K562 (cell line): ENCODE measurements around the gene C1GALT1C1. TPM values are rescaled to one million over a fixed set of nuclear protein-coding genes. Genes with fewer than 3 reads are reported as not detected.
A peak's percentile ranks its signal among the peaks of the same experiment; 100 is the strongest.
"Not testable (repeated sequence)": the region's sequence is repeated elsewhere in the genome, so short reads cannot be mapped to it uniquely, and the experiment has no call there.

Experiments used
- ATAC-seq: fragments of 200-7000 bp; cut with Tn5 transposase; 3 replicates; pipeline ENCODE4 v1.9.1; 2020; ENCODE audit warnings: moderate library complexity
- BruUV-seq: library from RNA; stranded (reverse); fragments of 400-500 nt; replicated peaks from 2 replicates; lab custom pipeline; 2021; lab: Mats Ljungman, UMichigan
- CTCF ChIA-PET: fragments of 300-600 bp; formaldehyde crosslinking; extraction: SDS; loops from one replicate; lab custom pipeline; 2021; ENCODE audit warnings: low intra/inter-chr PET ratio; lab: Yijun Ruan, JAX
- POLR2A ChIA-PET: fragments of 300-600, 350-650 bp; sonication (Branson Sonifier 250); formaldehyde crosslinking; extraction: SDS; loops from one replicate; lab custom pipeline; 2021; ENCODE audit warnings: antibody characterized with exemption, inconsistent platforms; lab: Yijun Ruan, JAX
- DNase-seq, 4 experiments: peaks; one replicate each; pipeline versions ENCODE4 v3.0.0 to v3.0.0-alpha.2; 2011 to 2018; ENCODE audit warnings: low spot score in 3 of 4, mixed read lengths in 3 of 4; ENCODE audit errors: extremely low read depth in 1 of 4
- FAIRE-seq: peaks from 2 replicates; lab custom pipeline; 2011; peaks lifted over from hg19 to GRCh38; lab: Jason Lieb, UNC
- H2AFZ ChIP-seq: 2 replicates; pipeline ENCODE4 v1.6.0; 2011; ENCODE audit warnings: low read depth, low read length, control low read depth, inconsistent platforms
- H3K27ac ChIP-seq: fragments of 200-600 bp; 3 replicates; pipeline ENCODE4 v1.8.0; 2011; ENCODE audit warnings: low read depth, mild to moderate bottlenecking, control low read depth, inconsistent platforms, low read length, moderate library complexity, mixed read lengths; ENCODE audit errors: extremely low read depth
- H3K27me3 ChIP-seq, 2 experiments: fragments of 300-600 bp in 1 of 2; 2 replicates in 1 of 2; 3 replicates in 1 of 2; pipeline versions ENCODE4 v1.6.0 to v1.8.0; 2011; ENCODE audit warnings: inconsistent platforms in 2 of 2, low read length in 2 of 2, mild to moderate bottlenecking in 1 of 2, mixed read lengths in 1 of 2, moderate library complexity in 1 of 2; ENCODE audit not compliant: control insufficient read depth in 2 of 2, insufficient read depth in 2 of 2
- H3K36me3 ChIP-seq: fragments of 300-600 bp; 3 replicates; pipeline ENCODE4 v1.8.0; 2011; ENCODE audit warnings: mild to moderate bottlenecking, low read length, inconsistent platforms; ENCODE audit not compliant: control insufficient read depth, insufficient read depth
- H3K4me1 ChIP-seq, 2 experiments: fragments of 200-600 bp in 1 of 2; replicated peaks in 1 of 2; 2 replicates in 1 of 2; 3 replicates in 1 of 2; pipeline versions ENCODE4 v1.5.1 to v1.8.0; 2011; ENCODE audit warnings: inconsistent platforms in 2 of 2, low read length in 2 of 2, mild to moderate bottlenecking in 1 of 2, mixed read lengths in 1 of 2, moderate library complexity in 1 of 2; ENCODE audit not compliant: control insufficient read depth in 2 of 2, insufficient read depth in 2 of 2
- H3K4me2 ChIP-seq: 2 replicates; pipeline ENCODE4 v1.6.1; 2011; ENCODE audit warnings: low read length, control low read depth, inconsistent platforms, mixed read lengths; ENCODE audit not compliant: insufficient read depth
- H3K4me3 ChIP-seq: fragments of 200-600 bp; sonication (generic), shearing (Covaris generic); 2 replicates; pipeline ENCODE4 v1.5.1; 2016; ENCODE audit warnings: control low read depth, inconsistent platforms
- H3K79me2 ChIP-seq: fragments of 200-600 bp; 3 replicates; pipeline ENCODE4 v1.8.0; 2011; ENCODE audit warnings: low read length, inconsistent platforms; ENCODE audit not compliant: control insufficient read depth, insufficient read depth
- H3K9ac ChIP-seq, 2 experiments: 2 replicates each; pipeline versions ENCODE4 v1.6.0 to v1.6.1; 2011; ENCODE audit warnings: low read depth in 2 of 2, low read length in 2 of 2, control low read depth in 1 of 2, inconsistent platforms in 1 of 2, mild to moderate bottlenecking in 1 of 2, mixed read lengths in 1 of 2; ENCODE audit not compliant: insufficient read depth in 1 of 2
- H3K9me1 ChIP-seq: one replicate; pipeline ENCODE4 v1.6.0; 2011; ENCODE audit warnings: inconsistent platforms, mild to moderate bottlenecking, low read length, moderate library complexity; ENCODE audit not compliant: control insufficient read depth, insufficient read depth
- H3K9me3 ChIP-seq: replicated peaks from 2 replicates; pipeline ENCODE4 v1.5.1; 2011; ENCODE audit warnings: low read depth, low read length, inconsistent platforms; ENCODE audit not compliant: control insufficient read depth, insufficient read depth
- H4K20me1 ChIP-seq: replicated peaks from 2 replicates; pipeline ENCODE4 v1.6.1; 2011; ENCODE audit warnings: low read length, inconsistent platforms, mixed read lengths; ENCODE audit not compliant: control insufficient read depth, insufficient read depth
- BRD4 ChIP-seq: fragments of 200-600 bp; sonication (generic); IDR thresholded peaks from 2 replicates; pipeline ENCODE4 v1.6.1; 2017; ENCODE audit warnings: inconsistent platforms
- CBX2 ChIP-seq: fragments of 200-600 bp; sonication (generic); IDR thresholded peaks from one replicate; pipeline ENCODE4 v1.6.1; 2012; ENCODE audit warnings: mild to moderate bottlenecking, low read length, inconsistent platforms; ENCODE audit not compliant: insufficient read depth, poor library complexity, severe bottlenecking
- EZH2 ChIP-seq: IDR thresholded peaks from 2 replicates; pipeline ENCODE4 v1.6.1; 2012; ENCODE audit warnings: low read depth, mild to moderate bottlenecking, inconsistent platforms, low read length, borderline replicate concordance
- MXI1 ChIP-seq: IDR thresholded peaks from 2 replicates; pipeline ENCODE4 v1.6.1; 2011; ENCODE audit warnings: low read depth, mild to moderate bottlenecking, improper control_type of control experiment, low read length
- NFIX ChIP-seq: fragments of 250-450 bp; sonication (Bioruptor Pico); IDR thresholded peaks from 2 replicates; pipeline ENCODE4 v1.4.0; 2020; ENCODE audit warnings: low read depth, mild to moderate bottlenecking, moderate library complexity
- OTX1 ChIP-seq: fragments of 450-650 bp; formaldehyde crosslinking; IDR thresholded peaks from 2 replicates; pipeline ENCODE4 v1.4.0; 2022; ENCODE audit warnings: mild to moderate bottlenecking
- RBM25 ChIP-seq: fragments of 200-400 bp; formaldehyde crosslinking; IDR thresholded peaks from 2 replicates; pipeline ENCODE4 v1.6.1; 2018; ENCODE audit warnings: low read length, low read depth, moderate library complexity; ENCODE audit not compliant: severe bottlenecking
- RBM39 ChIP-seq: fragments of 200-400 bp; formaldehyde crosslinking; optimal IDR thresholded peaks from 2 replicates; pipeline ENCODE3; 2018; ENCODE audit warnings: low read depth, low read length
- SIRT6 ChIP-seq: IDR thresholded peaks from one replicate; pipeline ENCODE4 v1.6.1; 2012; ENCODE audit warnings: low read depth, mild to moderate bottlenecking, control low read depth, inconsistent platforms, low read length, moderate library complexity
- ZNF146 ChIP-seq: IDR thresholded peaks from one replicate; pipeline ENCODE4 v1.6.1; 2018; ENCODE audit warnings: missing compliant biosample characterization; ENCODE audit not compliant: unreplicated experiment
- WGBS: fragments of 100-300 bp; shearing (Covaris generic); methylation state at CpG from one replicate; pipeline ENCODE4 v1.1.6; 2016; ENCODE audit warnings: low coverage, mixed read lengths; ENCODE audit not compliant: insufficient coverage; ENCODE audit errors: missing lambda C conversion rate; 5-methylcytosine and 5-hydroxymethylcytosine counted together
- in situ Hi-C: fragments of 300-500 bp; cut with MboI; formaldehyde crosslinking; loops from 4 replicates; pipeline ENCODE4 v1.15.0; 2018; ENCODE audit warnings: inconsistent platforms, mixed read lengths
- intact Hi-C: fragments of 100-400 bp; cut with micrococcal nuclease; formaldehyde crosslinking; loops from 2 replicates; pipeline ENCODE4 v1.14.2; 2022
- polyA plus RNA-seq, 8 experiments: library from polyadenylated mRNA; depleted of rRNA in 4 of 8; stranded (reverse) in 5 of 8; unstranded in 3 of 8; fragments of >200 nt; fragmentation: Nextera tagmentation in 2 of 8; fragmentation: Illumina TruSeq in 1 of 8; extraction: Ambion mirVana in 2 of 8; extraction: Trizol in 1 of 8; gene quantifications; 2 replicates each; pipeline versions ENCODE4 v1.2.1 to v1.2.3, GENCODE V29; 2011 to 2014; ENCODE audit warnings: inconsistent platforms in 1 of 8, missing spikeins in 1 of 8
- total RNA-seq, 7 experiments: library from RNA; depleted of rRNA in 6 of 7; stranded (reverse); fragments of >200 nt in 6 of 7; fragmentation: Illumina TruSeq in 2 of 7; extraction: Trizol in 2 of 7; gene quantifications; 2 replicates each; pipeline versions ENCODE4 v1.2.1 to v1.2.3, GENCODE V29; 2011 to 2021; ENCODE audit warnings: low replicate concordance in 1 of 7
- TF ChIP-seq, protein P1 (sequence below): sonication (generic); formaldehyde crosslinking; IDR thresholded peaks from 2 replicates; pipeline ENCODE4 v1.8.0; 2022; ENCODE audit warnings: mild to moderate bottlenecking, missing genetic modification reagents
- TF ChIP-seq, protein P2 (sequence below): fragments of 150-350 bp; IDR thresholded peaks from 2 replicates; pipeline ENCODE4 v1.6.1; 2014; ENCODE audit warnings: low read depth, mild to moderate bottlenecking, low read length, borderline replicate concordance

Gene C1GALT1C1
- total and polyA plus RNA-seq, 9 of the 15 experiments (the other 6 are each of a cell fraction or from before 2014, with no cell fraction given): 9.6 to 49.4 (median 17.1) TPM

DNA sequence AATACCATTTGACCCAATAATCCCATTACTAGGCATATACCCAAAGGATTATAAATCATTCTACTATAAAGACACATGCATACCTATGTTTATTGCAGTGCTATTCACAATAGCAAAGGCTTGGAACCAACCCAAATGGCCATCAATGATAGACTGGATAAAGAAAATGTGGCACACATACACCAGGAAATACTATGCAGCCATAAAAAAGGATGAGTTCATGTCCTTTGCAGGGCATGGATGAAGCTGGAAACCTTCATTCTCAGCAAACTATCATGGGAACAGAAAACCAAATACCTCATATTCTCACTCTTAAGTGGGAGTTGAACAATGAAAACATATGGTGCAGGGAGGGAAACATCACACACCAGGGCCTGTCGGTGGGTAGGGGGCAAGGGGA is 22.4 kb upstream of the C1GALT1C1 start:
- H3K4me2 ChIP-seq, intact Hi-C loops, H3K4me1 ChIP-seq, ATAC-seq, H3K27me3 ChIP-seq, FAIRE-seq: not testable (repeated sequence)
- CTCF ChIA-PET: interaction anchor here (0.6 kb wide), 1 partner anchor 91 kb away, joined by 4 read pairs; the partner anchor contains the start of gene CUL4B
- peak; percentile 84 for TF ChIP-seq ZNF146 (CRISPR knock-in tag)
- TF ChIP-seq, all 486 proteins: peak for 1; not testable (repeated sequence) for 485
- H2AFZ ChIP-seq, H3K27ac ChIP-seq, H4K20me1 ChIP-seq, H3K36me3 ChIP-seq, DNase-seq, H3K9ac ChIP-seq, H3K9me1 ChIP-seq, in situ Hi-C loops, H3K9me3 ChIP-seq, POLR2A ChIA-PET, H3K79me2 ChIP-seq, BruUV-seq, H3K4me3 ChIP-seq: not testable (repeated sequence)
- 86% methylated on average over 1 of the region's 1 CpG for WGBS

DNA sequence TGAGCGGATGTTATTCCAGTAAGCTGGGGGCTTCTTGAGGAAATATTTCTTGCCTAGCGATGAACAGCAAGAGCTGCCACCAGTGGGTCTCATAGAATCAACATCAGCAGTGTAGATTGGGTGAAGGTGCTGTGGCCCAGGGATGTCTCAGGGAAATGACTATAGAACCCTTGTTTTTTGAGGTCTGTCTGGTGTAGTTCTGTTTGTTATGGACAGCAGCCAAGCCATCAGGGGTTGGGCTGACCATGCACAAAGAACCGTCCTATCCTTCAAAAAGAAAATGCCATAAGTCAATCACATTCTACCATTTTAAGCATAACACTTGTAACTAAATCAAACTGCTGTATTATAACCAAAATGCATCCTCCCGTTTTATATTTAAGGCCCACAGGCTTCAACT is 17.3 kb upstream of the C1GALT1C1 start:
- WGBS: 34% methylated on average over 3 of the region's 4 CpGs
- no peaks in the 10 kb centered on the region for H3K27me3 ChIP-seq
- H3K9ac ChIP-seq: no peak overlapping the region
- H2AFZ ChIP-seq: no peak overlapping the region
- no peak overlapping the region for H3K4me2 ChIP-seq
- H3K36me3 ChIP-seq: no peaks in the 10 kb centered on the region
- no peaks in the 10 kb centered on the region for H3K4me1 ChIP-seq
- H3K9me3 ChIP-seq: no peaks in the 10 kb centered on the region
- H4K20me1 ChIP-seq: no peaks in the 10 kb centered on the region
- H3K79me2 ChIP-seq: no peaks in the 10 kb centered on the region
- POLR2A ChIA-PET: no interaction called here
- FAIRE-seq: no peak
- H3K9me1 ChIP-seq: no peaks in the 10 kb centered on the region
- no peak for ATAC-seq
- CTCF ChIA-PET: no interaction called here
- DNase-seq: no peak
- in situ Hi-C loops: no loop called here
- H3K27ac ChIP-seq: no peak overlapping the region
- intact Hi-C loops: no loop called here
- H3K4me3 ChIP-seq: no peak overlapping the region
- no TSS peak for BruUV-seq
- TF ChIP-seq MXI1 (no peak), BRD4 (no peak), RBM25 (no peak), OTX1 (no peak), CBX2 (no peak), SIRT6 (no peak), NFIX (CRISPR knock-in tag) (no peak), EZH2 (no peak), RBM39 (no peak)
- TF ChIP-seq, protein P1, sequence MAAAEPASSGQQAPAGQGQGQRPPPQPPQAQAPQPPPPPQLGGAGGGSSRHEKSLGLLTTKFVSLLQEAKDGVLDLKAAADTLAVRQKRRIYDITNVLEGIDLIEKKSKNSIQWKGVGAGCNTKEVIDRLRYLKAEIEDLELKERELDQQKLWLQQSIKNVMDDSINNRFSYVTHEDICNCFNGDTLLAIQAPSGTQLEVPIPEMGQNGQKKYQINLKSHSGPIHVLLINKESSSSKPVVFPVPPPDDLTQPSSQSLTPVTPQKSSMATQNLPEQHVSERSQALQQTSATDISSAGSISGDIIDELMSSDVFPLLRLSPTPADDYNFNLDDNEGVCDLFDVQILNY (CRISPR knock-in tag): no peak
- TF ChIP-seq, protein P2, sequence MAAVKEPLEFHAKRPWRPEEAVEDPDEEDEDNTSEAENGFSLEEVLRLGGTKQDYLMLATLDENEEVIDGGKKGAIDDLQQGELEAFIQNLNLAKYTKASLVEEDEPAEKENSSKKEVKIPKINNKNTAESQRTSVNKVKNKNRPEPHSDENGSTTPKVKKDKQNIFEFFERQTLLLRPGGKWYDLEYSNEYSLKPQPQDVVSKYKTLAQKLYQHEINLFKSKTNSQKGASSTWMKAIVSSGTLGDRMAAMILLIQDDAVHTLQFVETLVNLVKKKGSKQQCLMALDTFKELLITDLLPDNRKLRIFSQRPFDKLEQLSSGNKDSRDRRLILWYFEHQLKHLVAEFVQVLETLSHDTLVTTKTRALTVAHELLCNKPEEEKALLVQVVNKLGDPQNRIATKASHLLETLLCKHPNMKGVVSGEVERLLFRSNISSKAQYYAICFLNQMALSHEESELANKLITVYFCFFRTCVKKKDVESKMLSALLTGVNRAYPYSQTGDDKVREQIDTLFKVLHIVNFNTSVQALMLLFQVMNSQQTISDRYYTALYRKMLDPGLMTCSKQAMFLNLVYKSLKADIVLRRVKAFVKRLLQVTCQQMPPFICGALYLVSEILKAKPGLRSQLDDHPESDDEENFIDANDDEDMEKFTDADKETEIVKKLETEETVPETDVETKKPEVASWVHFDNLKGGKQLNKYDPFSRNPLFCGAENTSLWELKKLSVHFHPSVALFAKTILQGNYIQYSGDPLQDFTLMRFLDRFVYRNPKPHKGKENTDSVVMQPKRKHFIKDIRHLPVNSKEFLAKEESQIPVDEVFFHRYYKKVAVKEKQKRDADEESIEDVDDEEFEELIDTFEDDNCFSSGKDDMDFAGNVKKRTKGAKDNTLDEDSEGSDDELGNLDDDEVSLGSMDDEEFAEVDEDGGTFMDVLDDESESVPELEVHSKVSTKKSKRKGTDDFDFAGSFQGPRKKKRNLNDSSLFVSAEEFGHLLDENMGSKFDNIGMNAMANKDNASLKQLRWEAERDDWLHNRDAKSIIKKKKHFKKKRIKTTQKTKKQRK: no peak
